GM18519 (cell line): Measurements from ENCODE around the gene SYF2.
"Not testable (repeated sequence)": the region's sequence is repeated elsewhere in the genome, so short reads cannot be mapped to it uniquely, and the experiment has no call there.

Experiments
- ATAC-seq: cut with Tn5 transposase; IDR thresholded peaks from one replicate; pipeline ENCODE4 v1.9.1; 2021; ENCODE audit warnings: mild to moderate bottlenecking, moderate library complexity; ENCODE audit not compliant: unreplicated experiment, low FRiP score

The SYF2 gene

DNA sequence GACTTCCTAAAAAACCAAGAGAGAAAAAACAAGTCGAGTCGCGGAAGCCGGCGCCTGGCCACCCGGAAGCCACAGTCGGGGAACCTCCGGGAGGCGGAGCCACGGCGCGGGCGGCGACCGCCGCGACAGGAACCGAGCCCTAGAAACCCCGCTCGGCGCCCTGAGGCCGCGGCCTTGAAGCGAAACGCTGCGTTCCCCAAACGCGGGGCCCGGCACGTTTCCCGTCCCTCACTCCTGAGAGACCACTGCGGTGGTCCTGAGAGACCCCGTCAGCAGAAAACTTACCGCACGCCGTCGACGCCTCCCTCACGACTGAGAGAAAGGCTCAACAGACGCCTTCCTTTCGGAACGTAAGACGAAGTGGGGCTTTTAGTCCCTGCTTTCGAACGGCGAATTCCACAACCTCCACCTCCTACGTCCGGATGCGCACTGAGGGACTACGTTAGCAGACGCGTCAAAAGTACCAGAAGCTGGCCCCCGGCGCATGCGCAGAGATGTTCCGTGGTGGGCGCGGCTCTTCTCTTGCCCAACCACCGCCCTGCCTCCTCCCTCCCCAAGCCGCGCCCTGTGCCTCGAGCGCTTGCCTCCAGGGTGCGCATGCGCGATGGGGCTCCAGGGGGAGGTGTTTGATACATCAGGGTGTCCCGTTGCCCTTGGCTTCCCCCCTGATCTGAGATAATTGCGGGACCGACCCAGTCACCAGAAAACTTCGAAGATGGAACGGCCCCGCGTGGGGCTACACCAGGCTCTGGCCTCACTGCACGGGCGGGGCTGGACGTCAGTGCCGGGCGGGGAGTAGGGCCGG is 14.9 kb upstream of the SYF2 start, which contains the start of gene RSRP1:
RSRP1 (minus strand) TSS at position 431 of the 805 bp plus-strand sequence. CDS start 491 bp downstream, outside the sequence.
- peak; percentile 77 for ATAC-seq

- ATAC-seq, result no peak
Observed at GRCh38 chr1:25246600-25247023, 14.3 kb upstream of the SYF2 start.

GRCh38 chr1:25245809-25246599 is 13.7 kb upstream of the SYF2 start:
- ATAC-seq, result no peak

GRCh38 chr1:25245393-25245792 is 13.1 kb upstream of the SYF2 start:
- no peak for ATAC-seq

GRCh38 chr1:25243907-25244306 is 11.6 kb upstream of the SYF2 start:
- ATAC-seq, result no peak

- peak; percentile 40 for ATAC-seq
Observed at GRCh38 chr1:25239681-25240541, 7.6 kb upstream of the SYF2 start.

DNA sequence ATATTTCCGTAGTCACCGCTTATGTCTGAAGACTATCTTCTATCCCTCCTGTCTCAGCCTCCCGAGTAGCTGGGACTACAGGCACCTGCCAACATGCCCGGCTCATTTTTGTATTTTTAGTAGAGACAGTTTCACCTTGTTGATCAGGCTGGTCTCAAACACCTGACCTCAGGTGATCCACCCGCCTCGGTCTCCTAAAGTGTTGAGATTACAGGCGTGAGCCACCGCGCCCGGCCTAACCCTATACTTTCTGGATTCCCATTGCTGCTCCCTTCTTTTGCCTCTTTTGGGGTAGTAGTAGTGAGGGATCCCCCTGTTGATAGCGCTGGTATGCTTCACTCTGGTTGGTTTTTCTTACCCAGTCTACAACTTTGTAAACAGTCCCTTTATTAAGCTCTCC is 5.7 kb upstream of the SYF2 start:
- no peak for ATAC-seq

- not testable (repeated sequence) for ATAC-seq
Observed at GRCh38 chr1:25236261-25236660, 4.0 kb upstream of the SYF2 start.

- not testable (repeated sequence) for ATAC-seq
Observed at GRCh38 chr1:25235411-25235810, 3.1 kb upstream of the SYF2 start.

DNA sequence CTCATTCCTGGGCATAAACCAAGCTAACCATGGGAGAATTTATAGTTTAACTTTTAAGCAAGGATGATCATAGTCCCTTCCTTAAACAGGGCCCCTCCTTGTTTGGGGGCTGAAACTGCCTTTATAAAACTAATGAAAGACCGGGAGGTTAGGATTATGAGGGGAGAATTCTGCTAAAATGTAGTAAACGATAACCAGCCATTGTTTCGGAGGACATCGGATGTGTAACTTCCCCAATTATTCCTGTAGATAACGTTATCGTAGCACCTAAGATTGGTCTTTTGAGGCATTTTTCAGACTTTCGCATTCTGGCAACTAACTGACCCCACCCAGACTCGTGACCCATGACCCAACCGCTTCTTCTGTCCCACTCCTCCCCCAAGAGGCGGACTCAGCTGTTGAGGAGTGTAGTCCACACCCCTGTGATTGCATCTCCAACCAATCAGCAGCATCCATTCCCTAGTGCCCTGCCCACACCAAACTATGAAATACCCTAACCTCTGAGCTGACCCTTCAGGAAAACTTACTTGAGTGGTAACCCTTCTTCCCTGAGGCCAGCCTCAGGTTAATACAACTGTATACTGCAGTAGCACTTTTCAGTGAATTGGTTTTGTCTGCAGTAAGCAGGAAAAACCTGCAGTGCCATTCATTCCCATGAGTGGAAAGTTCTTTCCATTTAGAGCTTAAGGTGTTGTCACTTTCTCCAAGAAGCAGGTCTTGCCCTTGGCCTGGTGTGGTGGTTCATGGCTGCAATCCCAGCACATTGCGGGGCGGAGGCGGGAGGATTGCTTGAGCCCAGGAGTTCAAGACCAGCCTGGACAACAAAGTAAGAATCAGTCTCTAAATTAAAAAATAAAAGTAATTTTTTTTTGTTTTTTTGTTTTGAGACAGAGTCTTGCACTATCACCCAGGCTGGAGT is 823 bp upstream of the SYF2 start:
- no peak for ATAC-seq

DNA sequence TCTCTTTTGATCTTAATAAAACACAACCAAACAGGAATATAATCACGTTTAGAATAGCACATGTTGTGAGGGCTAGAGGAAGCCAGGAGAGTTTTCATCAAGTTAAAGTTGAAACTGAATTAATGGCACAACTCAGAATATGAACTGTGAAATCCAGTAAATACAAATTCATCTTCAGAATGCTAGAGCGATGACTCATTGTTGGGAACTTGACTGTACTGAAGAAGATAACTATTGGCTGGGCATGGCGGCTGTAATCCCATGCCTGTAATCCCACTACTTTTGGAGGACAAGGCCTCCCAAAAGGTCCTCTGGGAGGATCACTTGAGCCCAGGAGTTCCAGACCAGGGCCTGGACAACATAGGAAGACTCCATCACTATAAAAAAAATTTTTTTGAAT is 8.8 kb downstream of the SYF2 start:
- ATAC-seq, result no peak

DNA sequence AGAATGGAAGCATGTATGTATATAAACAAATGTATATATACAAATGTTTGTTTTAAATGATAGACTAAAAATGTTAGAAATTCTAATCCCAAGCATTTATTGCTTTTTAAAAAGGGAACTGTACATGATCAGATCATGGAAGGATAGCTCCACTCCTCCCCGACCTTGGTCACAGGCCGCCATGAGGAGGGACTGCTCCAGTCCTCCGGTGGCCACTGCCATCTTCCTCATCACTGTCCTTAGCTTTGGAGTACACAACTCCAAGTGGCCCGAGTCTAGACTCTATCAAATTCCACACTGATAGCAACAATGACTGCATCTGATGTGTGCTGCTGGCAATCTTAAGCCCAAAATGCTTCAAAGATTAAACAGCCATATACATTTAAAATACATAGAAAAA is 9.7 kb downstream of the SYF2 start:
- ATAC-seq, result no peak

DNA sequence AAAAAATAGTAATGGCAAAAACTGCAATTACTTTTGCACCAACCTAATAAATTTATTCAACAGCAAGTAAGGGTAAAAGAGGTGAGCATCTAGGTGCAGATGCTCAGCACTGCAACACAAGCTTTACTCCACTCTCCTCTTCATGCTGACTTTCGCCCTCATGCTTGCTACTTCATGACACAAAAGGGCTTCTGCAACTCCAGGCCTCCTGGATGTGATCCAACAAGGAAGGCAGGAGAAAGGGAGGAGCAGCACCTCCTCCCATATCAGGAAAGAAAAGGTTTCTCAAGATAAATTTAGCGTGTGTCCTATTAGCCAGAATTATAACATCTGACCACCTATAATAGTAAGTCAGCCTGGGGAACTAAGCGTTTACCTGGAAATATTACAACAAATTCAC is 11.6 kb downstream of the SYF2 start:
- ATAC-seq, result no peak

GRCh38 chr1:25219661-25220251 is 12.5 kb downstream of the SYF2 start:
- ATAC-seq, result no peak

- no peak for ATAC-seq
Observed at GRCh38 chr1:25217598-25218232, 14.6 kb downstream of the SYF2 start.

GRCh38 chr1:25217015-25217414 is 15.3 kb downstream of the SYF2 start:
- ATAC-seq, result no peak

GRCh38 chr1:25216123-25216522 is 16.2 kb downstream of the SYF2 start:
- no peak for ATAC-seq

GRCh38 chr1:25212725-25213124 is 19.6 kb downstream of the SYF2 start:
- no peak for ATAC-seq

- no peak for ATAC-seq
Observed at GRCh38 chr1:25210728-25211127, 21.6 kb downstream of the SYF2 start.
